CD4-positive, alpha-beta T cell (primary cell): ENCODE data around the gene HPS1. TPM values are rescaled to one million over a fixed set of nuclear protein-coding genes. Genes with fewer than 3 reads are reported as not detected.

Source experiments
- ATAC-seq: fragments of 200-7000 bp; cut with Tn5 transposase; one replicate; pipeline ENCODE4 v1.10.0; 2022; ENCODE audit warnings: mild to moderate bottlenecking; ENCODE audit not compliant: poor library complexity
- CTCF ChIA-PET: fragments of 350-600 bp; sonication (Branson Sonifier 250); formaldehyde crosslinking; loops from one replicate; lab custom pipeline; 2021; ENCODE audit warnings: antibody characterized with exemption, inconsistent platforms; lab: Charles Lee
- POLR2A ChIA-PET: fragments of 350-600 bp; sonication (Branson Sonifier 250); formaldehyde crosslinking; loops from one replicate; lab custom pipeline; 2021; ENCODE audit warnings: antibody characterized with exemption, inconsistent platforms; lab: Charles Lee
- DNase-seq, 14 experiments: peaks; one replicate each; pipeline ENCODE4 v3.0.0-alpha.2; 2013 to 2020; ENCODE audit warnings: mixed read lengths in 2 of 14
- H3K27ac ChIP-seq, 2 donors: one replicate each; pipeline versions ENCODE4 v1.5.1 to v1.7.0; 2013; ENCODE audit warnings: low read length in 2 of 2, low read depth in 1 of 2, mild to moderate bottlenecking in 1 of 2
- H3K27me3 ChIP-seq, 2 experiments: 1 replicate in 1 of 2; 2 replicates in 1 of 2; pipeline versions ENCODE4 v1.6.1 to v1.7.0; 2013; ENCODE audit warnings: low read length in 2 of 2, control low read depth in 1 of 2, mild to moderate bottlenecking in 1 of 2, moderate library complexity in 1 of 2; ENCODE audit not compliant: insufficient read depth in 2 of 2, control insufficient read depth in 1 of 2
- H3K36me3 ChIP-seq: one replicate; pipeline ENCODE4 v1.6.1; 2013; ENCODE audit warnings: low read length, control low read depth; ENCODE audit not compliant: insufficient read depth
- H3K4me1 ChIP-seq: one replicate; pipeline ENCODE4 v1.6.1; 2013; ENCODE audit warnings: low read length, control low read depth; ENCODE audit not compliant: insufficient read depth
- H3K4me3 ChIP-seq: one replicate; pipeline ENCODE4 v1.5.1; 2013; ENCODE audit warnings: mild to moderate bottlenecking, low read length, moderate library complexity
- H3K9me3 ChIP-seq, 2 experiments: 1 replicate in 1 of 2; 2 replicates in 1 of 2; pipeline versions ENCODE4 v1.6.1 to v1.7.0; 2013; ENCODE audit warnings: low read length in 2 of 2, mild to moderate bottlenecking in 2 of 2, control low read depth in 1 of 2, moderate library complexity in 1 of 2; ENCODE audit not compliant: control insufficient read depth in 1 of 2, insufficient read depth in 1 of 2
- H3K27ac Mint-ChIP-seq: one replicate; pipeline ENCODE4 v1.8.0; 2020; ENCODE audit warnings: mixed read lengths
- H3K27me3 Mint-ChIP-seq: one replicate; pipeline ENCODE4 v1.8.0; 2021; ENCODE audit warnings: mixed read lengths
- H3K36me3 Mint-ChIP-seq: one replicate; pipeline ENCODE4 v1.8.0; 2021; ENCODE audit warnings: low read depth, mixed read lengths
- H3K4me1 Mint-ChIP-seq: one replicate; pipeline ENCODE4 v1.8.0; 2021; ENCODE audit warnings: low read depth, mixed read lengths
- H3K4me3 Mint-ChIP-seq: one replicate; pipeline ENCODE4 v1.8.0; 2020; ENCODE audit warnings: mild to moderate bottlenecking, mixed read lengths
- H3K9me3 Mint-ChIP-seq: one replicate; pipeline ENCODE4 v1.8.0; 2020; ENCODE audit warnings: mixed read lengths
- intact Hi-C, 2 experiments: fragments of 100-400 bp; cut with DNase I in 1 of 2; cut with micrococcal nuclease in 1 of 2; formaldehyde crosslinking; loops; one replicate each; pipeline versions ENCODE4 v1.15.1 to v1.9.0; 2023 to 2025; cut with DNase I, micrococcal nuclease
- total RNA-seq, 174 experiments: library from RNA in 2 of 174; stranded (reverse) in 2 of 174; gene quantifications; one replicate each; pipeline ENCODE4 v1.2.3 and lab custom pipeline; 2021 to 2026
- TF ChIP-seq, protein P1 (sequence below): fragments of 200-600 bp; IDR thresholded peaks from one replicate; pipeline ENCODE4 v1.8.0; 2022; ENCODE audit warnings: antibody characterized with exemption, mild to moderate bottlenecking

The HPS1 gene
- total RNA-seq, 2 experiments from 2014 or later: 49.8 to 50.5 TPM

- ChIA-PET POLR2A (no interaction called here), CTCF (no interaction called here)
- Mint-ChIP-seq H3K4me1 (no peaks in the 10 kb centered on the region), H3K27me3 (peaks cover 26% of the 10 kb centered on the region), H3K27ac (no peak overlapping the region), H3K36me3 (no peaks in the 10 kb centered on the region), H3K4me3 (no peak overlapping the region), H3K9me3 (no peaks in the 10 kb centered on the region)
- Histone ChIP-seq H3K4me1 (no peaks in the 10 kb centered on the region), H3K9me3 (no peaks in the 10 kb centered on the region), H3K27ac (no peak overlapping the region), H3K36me3 (no peaks in the 10 kb centered on the region), H3K27me3 (peaks cover 2 to 5% of the 10 kb centered on the region in 2 experiments), H3K4me3 (no peak overlapping the region)
- TF ChIP-seq, protein P1, sequence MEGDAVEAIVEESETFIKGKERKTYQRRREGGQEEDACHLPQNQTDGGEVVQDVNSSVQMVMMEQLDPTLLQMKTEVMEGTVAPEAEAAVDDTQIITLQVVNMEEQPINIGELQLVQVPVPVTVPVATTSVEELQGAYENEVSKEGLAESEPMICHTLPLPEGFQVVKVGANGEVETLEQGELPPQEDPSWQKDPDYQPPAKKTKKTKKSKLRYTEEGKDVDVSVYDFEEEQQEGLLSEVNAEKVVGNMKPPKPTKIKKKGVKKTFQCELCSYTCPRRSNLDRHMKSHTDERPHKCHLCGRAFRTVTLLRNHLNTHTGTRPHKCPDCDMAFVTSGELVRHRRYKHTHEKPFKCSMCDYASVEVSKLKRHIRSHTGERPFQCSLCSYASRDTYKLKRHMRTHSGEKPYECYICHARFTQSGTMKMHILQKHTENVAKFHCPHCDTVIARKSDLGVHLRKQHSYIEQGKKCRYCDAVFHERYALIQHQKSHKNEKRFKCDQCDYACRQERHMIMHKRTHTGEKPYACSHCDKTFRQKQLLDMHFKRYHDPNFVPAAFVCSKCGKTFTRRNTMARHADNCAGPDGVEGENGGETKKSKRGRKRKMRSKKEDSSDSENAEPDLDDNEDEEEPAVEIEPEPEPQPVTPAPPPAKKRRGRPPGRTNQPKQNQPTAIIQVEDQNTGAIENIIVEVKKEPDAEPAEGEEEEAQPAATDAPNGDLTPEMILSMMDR: no peak
- intact Hi-C loops: no loop called here
- DNase-seq: no peak
- ATAC-seq: no peak
Observed at GRCh38 chr10:98488669-98489430, 42.1 kb upstream of the HPS1 start.

DNA sequence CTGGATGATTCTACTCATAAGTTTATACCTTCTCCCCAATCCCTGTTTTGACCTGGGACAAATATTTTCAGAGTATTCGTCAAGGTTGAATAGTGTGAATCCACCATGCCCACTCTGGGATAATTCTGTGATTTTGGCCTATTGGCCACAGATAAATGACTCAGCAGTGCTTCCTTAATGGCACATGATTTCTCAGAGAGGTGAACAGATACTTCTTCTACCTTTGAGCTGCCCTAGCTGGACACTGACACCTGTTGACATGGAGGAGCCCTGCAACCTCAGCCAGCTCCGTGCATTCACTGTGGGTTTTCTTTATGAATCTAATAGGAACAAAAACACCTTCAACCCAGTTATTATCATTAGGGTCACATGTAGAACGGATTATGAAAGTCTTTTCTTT lies 40.9 kb upstream of the HPS1 start:
- Mint-ChIP-seq H3K36me3 (no peaks in the 10 kb centered on the region), H3K27ac (no peak overlapping the region), H3K4me1 (no peaks in the 10 kb centered on the region), H3K27me3 (peaks cover 26% of the 10 kb centered on the region), H3K9me3 (no peaks in the 10 kb centered on the region), H3K4me3 (no peak overlapping the region)
- Histone ChIP-seq H3K4me1 (no peaks in the 10 kb centered on the region), H3K27me3 (peaks cover 2 to 5% of the 10 kb centered on the region in 2 experiments), H3K4me3 (no peak overlapping the region), H3K27ac (no peak overlapping the region), H3K9me3 (no peaks in the 10 kb centered on the region), H3K36me3 (no peaks in the 10 kb centered on the region)
- TF ChIP-seq, protein P1: no peak
- intact Hi-C loops: no loop called here
- ChIA-PET POLR2A (no interaction called here), CTCF (no interaction called here)
- DNase-seq (no peak), ATAC-seq (no peak)

DNA sequence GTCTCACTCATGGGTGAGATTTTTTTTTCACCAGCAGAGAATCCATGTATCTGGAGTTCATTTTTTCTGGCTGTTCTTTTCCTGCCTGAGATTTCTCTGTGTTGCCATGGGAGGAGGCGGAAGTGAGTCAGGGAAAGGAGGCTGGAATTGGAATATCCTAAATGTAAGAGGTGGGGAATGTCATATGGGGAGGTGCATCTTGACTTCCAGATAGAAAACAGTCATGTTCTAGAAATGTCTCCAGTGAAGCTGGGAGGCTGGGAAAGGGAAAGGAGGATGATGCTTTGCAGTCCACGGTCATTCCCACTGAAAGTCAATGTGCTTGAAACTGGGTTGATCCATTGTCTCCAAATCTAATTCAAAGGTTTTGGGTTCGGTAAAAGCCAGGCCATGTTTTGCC lies 39.7 kb upstream of the HPS1 start:
- ChIA-PET CTCF (no interaction called here), POLR2A (no interaction called here)
- peaks cover 26% of the 10 kb centered on the region for H3K27me3 Mint-ChIP-seq
- no peaks in the 10 kb centered on the region for H3K9me3 ChIP-seq
- TF ChIP-seq, protein P1: no peak
- no peak overlapping the region for H3K27ac ChIP-seq
- no peaks in the 10 kb centered on the region for H3K4me1 Mint-ChIP-seq
- ATAC-seq: no peak
- no peaks in the 10 kb centered on the region for H3K36me3 ChIP-seq
- peaks cover 3% of the 10 kb centered on the region for H3K4me1 ChIP-seq
- no peak overlapping the region for H3K4me3 ChIP-seq
- no peak overlapping the region for H3K27ac Mint-ChIP-seq
- H3K4me3 Mint-ChIP-seq: no peak overlapping the region
- no peaks in the 10 kb centered on the region for H3K9me3 Mint-ChIP-seq
- peaks cover 0 to 2% of the 10 kb centered on the region in 2 experiments for H3K27me3 ChIP-seq
- no peak for DNase-seq
- intact Hi-C loops: no loop called here
- H3K36me3 Mint-ChIP-seq: no peaks in the 10 kb centered on the region
